ENCODE data around the gene HECW1. TPM values are rescaled to one million over a fixed set of nuclear protein-coding genes. Genes with fewer than 3 reads are reported as not detected.

HECW1 gene
- total RNA-seq, 3 donors from 2014 or later = 0.48 to 1.9 (median 0.66) TPM

GRCh38 chr7:43387932-43388331 is 275.5 kb downstream of the HECW1 start:
- no peak for DNase-seq (ENCODE audit: low spot score in 2 of 2)
- H3K4me1 ChIP-seq = no peaks in the 10 kb centered on the region
- TF ChIP-seq POLR2A (IDR thresholded peaks at IDR 0.05) (no peak), CTCF (IDR thresholded peaks at IDR 0.05) (no peak), POLR2AphosphoS5 (IDR thresholded peaks at IDR 0.05) (no peak)
- H3K27ac ChIP-seq = no peak overlapping the region
- no peaks in the 10 kb centered on the region for H3K27me3 ChIP-seq
- H3K36me3 ChIP-seq = no peaks in the 10 kb centered on the region
- H3K9me3 ChIP-seq = peaks cover 0 to 8% of the 10 kb centered on the region in 2 donors
- no peak overlapping the region for H3K4me3 ChIP-seq
- intact Hi-C loops (cut with DNase I; ENCODE audit: low total_unique reads) = no loop called here

DNA sequence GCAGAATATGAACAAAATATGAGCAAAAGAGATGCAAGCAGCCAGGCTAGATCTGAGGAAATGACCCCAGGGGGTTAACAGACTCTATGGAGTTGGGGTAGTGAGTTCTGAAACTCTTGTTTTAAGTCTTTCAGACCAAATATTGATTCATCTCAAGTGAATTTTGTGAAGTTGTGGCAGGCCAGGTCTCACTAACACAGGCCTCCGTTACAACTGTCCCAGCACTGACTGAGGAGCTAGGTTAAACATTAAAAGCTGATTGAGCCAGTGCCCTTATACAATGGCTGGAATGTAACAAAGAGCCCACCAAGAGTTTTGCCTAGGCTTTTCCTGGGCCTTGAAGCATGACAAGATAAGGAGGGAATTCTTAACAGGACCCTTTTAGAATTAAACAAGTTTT is 278.1 kb downstream of the HECW1 start:
- Histone ChIP-seq H3K27ac (no peak overlapping the region), H3K36me3 (no peaks in the 10 kb centered on the region), H3K4me3 (no peak overlapping the region), H3K27me3 (no peaks in the 10 kb centered on the region), H3K4me1 (no peaks in the 10 kb centered on the region), H3K9me3 (peaks cover 0 to 8% of the 10 kb centered on the region in 2 donors)
- no peak for DNase-seq (ENCODE audit: low spot score in 2 of 2)
- TF ChIP-seq POLR2AphosphoS5 (IDR thresholded peaks at IDR 0.05) (no peak), POLR2A (IDR thresholded peaks at IDR 0.05) (no peak), CTCF (IDR thresholded peaks at IDR 0.05) (no peak)
- intact Hi-C loops (cut with DNase I; ENCODE audit: low total_unique reads) = no loop called here

- H3K36me3 ChIP-seq = no peaks in the 10 kb centered on the region
- H3K9me3 ChIP-seq = no peaks in the 10 kb centered on the region
- no peak for TF ChIP-seq CTCF (IDR thresholded peaks at IDR 0.05)
- H3K4me1 ChIP-seq = no peaks in the 10 kb centered on the region
- H3K4me3 ChIP-seq = no peak overlapping the region
- no peak for DNase-seq (ENCODE audit: low spot score in 2 of 2)
- no peaks in the 10 kb centered on the region for H3K27me3 ChIP-seq
- intact Hi-C loops (cut with DNase I; ENCODE audit: low total_unique reads) = no loop called here
- no peak overlapping the region for H3K27ac ChIP-seq
These were observed 279.1 kb downstream of the HECW1 start for GRCh38 chr7:43391518-43391917.

- DNase-seq (ENCODE audit: low spot score in 2 of 2) = no peak
- no peak for TF ChIP-seq POLR2A (IDR thresholded peaks at IDR 0.05)
- no peak for TF ChIP-seq POLR2AphosphoS5 (IDR thresholded peaks at IDR 0.05)
- TF ChIP-seq CTCF (IDR thresholded peaks at IDR 0.05) = no peak
- H3K36me3 ChIP-seq = no peaks in the 10 kb centered on the region
- H3K27ac ChIP-seq = no peak overlapping the region
- intact Hi-C loops (cut with DNase I; ENCODE audit: low total_unique reads) = no loop called here
- no peaks in the 10 kb centered on the region for H3K27me3 ChIP-seq
- H3K4me1 ChIP-seq = no peaks in the 10 kb centered on the region
- H3K9me3 ChIP-seq = no peaks in the 10 kb centered on the region
- no peak overlapping the region for H3K4me3 ChIP-seq
These were observed 280.3 kb downstream of the HECW1 start for GRCh38 chr7:43392638-43393330.

GRCh38 chr7:43394441-43395130 is 282.1 kb downstream of the HECW1 start:
- intact Hi-C loops (cut with DNase I; ENCODE audit: low total_unique reads) = no loop called here
- H3K27ac ChIP-seq = no peak overlapping the region
- TF ChIP-seq CTCF (IDR thresholded peaks at IDR 0.05) = no peak
- no peak for TF ChIP-seq POLR2AphosphoS5 (IDR thresholded peaks at IDR 0.05)
- no peak for TF ChIP-seq POLR2A (IDR thresholded peaks at IDR 0.05)
- H3K4me3 ChIP-seq = no peak overlapping the region
- no peaks in the 10 kb centered on the region for H3K36me3 ChIP-seq
- H3K9me3 ChIP-seq = no peaks in the 10 kb centered on the region
- no peaks in the 10 kb centered on the region for H3K4me1 ChIP-seq
- H3K27me3 ChIP-seq = no peaks in the 10 kb centered on the region
- no peak for DNase-seq (ENCODE audit: low spot score in 2 of 2)

All from breast epithelium (tissue), 4 donors.